ENCODE data around the gene KRT80.

Gene KRT80

GRCh38 chr12:52234223-52234810 is 42.5 kb upstream of the KRT80 start:
- Histone ChIP-seq H3K9me3 (ENCODE audit: control insufficient read depth in 2 of 2, low read length in 2 of 2) (no peaks in the 10 kb centered on the region), H3K4me3 (ENCODE audit: low read length in 2 of 2) (no peak overlapping the region), H3K36me3 (ENCODE audit: control insufficient read depth in 2 of 2, insufficient read depth in 2 of 2, low read length in 2 of 2) (no peaks in the 10 kb centered on the region), H3K27ac (ENCODE audit: low read length) (no peak overlapping the region), H3K4me1 (ENCODE audit: control insufficient read depth, insufficient read depth, low read length) (peaks cover 7% of the 10 kb centered on the region), H3K9ac (ENCODE audit: low read length in 2 of 2) (no peak overlapping the region), H3K27me3 (ENCODE audit: control insufficient read depth in 1 of 2, insufficient read depth in 2 of 2, low read length in 2 of 2) (peaks cover 26 to 38% of the 10 kb centered on the region in 2 donors)

GRCh38 chr12:52233462-52234207 is 41.8 kb upstream of the KRT80 start:
- Histone ChIP-seq H3K4me1 (ENCODE audit: control insufficient read depth, insufficient read depth, low read length) (peaks cover 7% of the 10 kb centered on the region), H3K36me3 (ENCODE audit: control insufficient read depth in 2 of 2, insufficient read depth in 2 of 2, low read length in 2 of 2) (no peaks in the 10 kb centered on the region), H3K9ac (ENCODE audit: low read length in 2 of 2) (no peak overlapping the region), H3K27ac (ENCODE audit: low read length) (no peak overlapping the region), H3K9me3 (ENCODE audit: control insufficient read depth in 2 of 2, low read length in 2 of 2) (no peaks in the 10 kb centered on the region), H3K4me3 (ENCODE audit: low read length in 2 of 2) (no peak overlapping the region), H3K27me3 (ENCODE audit: control insufficient read depth in 1 of 2, insufficient read depth in 2 of 2, low read length in 2 of 2) (peaks cover 29 to 40% of the 10 kb centered on the region in 2 donors)

- H3K9ac ChIP-seq (ENCODE audit: low read length in 2 of 2), result no peak within 1 kb of the TSS
- no peaks in the 10 kb centered on the region for H3K9me3 ChIP-seq (ENCODE audit: control insufficient read depth in 2 of 2, low read length in 2 of 2)
- no peaks in the 10 kb centered on the region for H3K36me3 ChIP-seq (ENCODE audit: control insufficient read depth in 2 of 2, insufficient read depth in 2 of 2, low read length in 2 of 2)
- no peak within 1 kb of the TSS for H3K27ac ChIP-seq (ENCODE audit: low read length)
- H3K4me3 ChIP-seq (ENCODE audit: low read length in 2 of 2), result no peak within 1 kb of the TSS
- peaks cover 27 to 40% of the 10 kb centered on the region in 2 donors for H3K27me3 ChIP-seq (ENCODE audit: control insufficient read depth in 1 of 2, insufficient read depth in 2 of 2, low read length in 2 of 2)
- peaks cover 7% of the 10 kb centered on the region for H3K4me1 ChIP-seq (ENCODE audit: control insufficient read depth, insufficient read depth, low read length)
Observed at GRCh38 chr12:52232674-52233461, 41.1 kb upstream of the KRT80 start, which contains the start of gene KRT7. KRT7 (plus strand) TSS chr12:52233243; CDS start chr12:52233297, 54 bp downstream.

DNA sequence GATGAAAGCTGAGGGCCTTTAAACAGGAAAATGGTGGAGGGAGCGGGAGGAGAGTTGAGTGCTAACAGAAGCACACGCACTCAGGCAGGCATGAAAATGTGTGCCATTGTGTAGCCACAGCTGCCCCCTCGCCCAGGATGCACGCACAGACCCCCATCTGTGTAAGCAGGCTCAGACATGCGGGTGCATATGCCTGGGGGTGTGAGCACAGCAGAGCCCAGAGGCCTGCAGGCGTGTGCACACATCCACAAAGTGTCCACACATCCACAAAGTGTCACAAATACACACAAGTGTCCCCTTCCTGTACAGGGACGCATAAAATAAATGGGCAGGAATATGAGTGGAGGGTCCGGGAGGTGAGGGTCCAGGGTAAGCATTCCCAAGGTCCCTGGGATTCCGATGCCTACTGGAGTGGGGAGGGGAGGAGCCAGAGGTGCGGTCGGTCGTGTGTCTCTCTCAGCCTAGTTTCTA is 40.4 kb upstream of the KRT80 start:
- Histone ChIP-seq H3K27me3 (ENCODE audit: control insufficient read depth in 1 of 2, insufficient read depth in 2 of 2, low read length in 2 of 2) (peaks cover 27 to 40% of the 10 kb centered on the region in 2 donors), H3K36me3 (ENCODE audit: control insufficient read depth in 2 of 2, insufficient read depth in 2 of 2, low read length in 2 of 2) (no peaks in the 10 kb centered on the region), H3K4me1 (ENCODE audit: control insufficient read depth, insufficient read depth, low read length) (peaks cover 7% of the 10 kb centered on the region), H3K27ac (ENCODE audit: low read length) (no peak overlapping the region), H3K9ac (ENCODE audit: low read length in 2 of 2) (no peak overlapping the region), H3K9me3 (ENCODE audit: control insufficient read depth in 2 of 2, low read length in 2 of 2) (no peaks in the 10 kb centered on the region), H3K4me3 (ENCODE audit: low read length in 2 of 2) (no peak overlapping the region)

GRCh38 chr12:52231305-52232202 is 39.7 kb upstream of the KRT80 start:
- H3K4me1 ChIP-seq (ENCODE audit: control insufficient read depth, insufficient read depth, low read length), result peaks cover 7% of the 10 kb centered on the region
- H3K27ac ChIP-seq (ENCODE audit: low read length), result no peak overlapping the region
- no peak overlapping the region for H3K9ac ChIP-seq (ENCODE audit: low read length in 2 of 2)
- no peaks in the 10 kb centered on the region for H3K36me3 ChIP-seq (ENCODE audit: control insufficient read depth in 2 of 2, insufficient read depth in 2 of 2, low read length in 2 of 2)
- H3K4me3 ChIP-seq (ENCODE audit: low read length in 2 of 2), result no peak overlapping the region
- H3K27me3 ChIP-seq (ENCODE audit: control insufficient read depth in 1 of 2, insufficient read depth in 2 of 2, low read length in 2 of 2), result peaks cover 27 to 40% of the 10 kb centered on the region in 2 donors
- no peaks in the 10 kb centered on the region for H3K9me3 ChIP-seq (ENCODE audit: control insufficient read depth in 2 of 2, low read length in 2 of 2)

GRCh38 chr12:52230364-52231281 is 38.8 kb upstream of the KRT80 start:
- Histone ChIP-seq H3K9me3 (ENCODE audit: control insufficient read depth in 2 of 2, low read length in 2 of 2) (no peaks in the 10 kb centered on the region), H3K27me3 (ENCODE audit: control insufficient read depth in 1 of 2, insufficient read depth in 2 of 2, low read length in 2 of 2) (peaks cover 27 to 40% of the 10 kb centered on the region in 2 donors), H3K4me1 (ENCODE audit: control insufficient read depth, insufficient read depth, low read length) (peaks cover 7% of the 10 kb centered on the region), H3K36me3 (ENCODE audit: control insufficient read depth in 2 of 2, insufficient read depth in 2 of 2, low read length in 2 of 2) (no peaks in the 10 kb centered on the region), H3K4me3 (ENCODE audit: low read length in 2 of 2) (no peak overlapping the region), H3K9ac (ENCODE audit: low read length in 2 of 2) (no peak overlapping the region), H3K27ac (ENCODE audit: low read length) (no peak overlapping the region)

- H3K4me3 ChIP-seq (ENCODE audit: low read length in 2 of 2), result no peak overlapping the region
- no peak overlapping the region for H3K27ac ChIP-seq (ENCODE audit: low read length)
- H3K9me3 ChIP-seq (ENCODE audit: control insufficient read depth in 2 of 2, low read length in 2 of 2), result no peaks in the 10 kb centered on the region
- peaks cover 27 to 40% of the 10 kb centered on the region in 2 donors for H3K27me3 ChIP-seq (ENCODE audit: control insufficient read depth in 1 of 2, insufficient read depth in 2 of 2, low read length in 2 of 2)
- no peaks in the 10 kb centered on the region for H3K36me3 ChIP-seq (ENCODE audit: control insufficient read depth in 2 of 2, insufficient read depth in 2 of 2, low read length in 2 of 2)
- no peak overlapping the region for H3K9ac ChIP-seq (ENCODE audit: low read length in 2 of 2)
- peaks cover 7% of the 10 kb centered on the region for H3K4me1 ChIP-seq (ENCODE audit: control insufficient read depth, insufficient read depth, low read length)
Observed at GRCh38 chr12:52229836-52230343, 38.1 kb upstream of the KRT80 start.

DNA sequence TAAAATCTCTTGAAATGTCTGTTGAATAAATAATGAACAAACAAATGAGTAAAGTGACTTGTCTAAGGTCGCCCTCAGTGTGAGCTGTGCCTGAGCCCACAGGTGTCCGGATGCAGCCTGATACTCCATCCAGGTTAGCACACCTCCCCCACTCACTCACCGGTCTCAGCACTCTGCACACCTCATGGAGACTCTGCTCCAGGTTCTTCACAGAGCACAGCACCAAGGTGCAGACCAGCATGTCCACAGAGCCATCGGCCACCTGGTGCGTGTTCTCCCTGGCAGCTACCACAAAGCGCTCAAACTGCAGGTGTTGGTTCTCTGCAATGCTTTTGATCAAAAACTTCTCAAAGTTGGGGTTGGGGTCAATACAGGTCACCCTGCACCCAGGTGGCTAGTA is 37.1 kb upstream of the KRT80 start:
- Histone ChIP-seq H3K4me1 (ENCODE audit: control insufficient read depth, insufficient read depth, low read length) (peaks cover 7% of the 10 kb centered on the region), H3K9me3 (ENCODE audit: control insufficient read depth in 2 of 2, low read length in 2 of 2) (peaks cover 0 to 2% of the 10 kb centered on the region in 2 donors), H3K36me3 (ENCODE audit: control insufficient read depth in 2 of 2, insufficient read depth in 2 of 2, low read length in 2 of 2) (no peaks in the 10 kb centered on the region), H3K27me3 (ENCODE audit: control insufficient read depth in 1 of 2, insufficient read depth in 2 of 2, low read length in 2 of 2) (peaks cover 27 to 40% of the 10 kb centered on the region in 2 donors), H3K9ac (ENCODE audit: low read length in 2 of 2) (no peak overlapping the region), H3K27ac (ENCODE audit: low read length) (no peak overlapping the region), H3K4me3 (ENCODE audit: low read length in 2 of 2) (no peak overlapping the region)

GRCh38 chr12:52228366-52228765 is 36.6 kb upstream of the KRT80 start:
- Histone ChIP-seq H3K36me3 (ENCODE audit: control insufficient read depth in 2 of 2, insufficient read depth in 2 of 2, low read length in 2 of 2) (no peaks in the 10 kb centered on the region), H3K27ac (ENCODE audit: low read length) (no peak overlapping the region), H3K27me3 (ENCODE audit: control insufficient read depth in 1 of 2, insufficient read depth in 2 of 2, low read length in 2 of 2) (peaks cover 24 to 35% of the 10 kb centered on the region in 2 donors), H3K9me3 (ENCODE audit: control insufficient read depth in 2 of 2, low read length in 2 of 2) (peaks cover 0 to 2% of the 10 kb centered on the region in 2 donors), H3K4me3 (ENCODE audit: low read length in 2 of 2) (no peak overlapping the region), H3K4me1 (ENCODE audit: control insufficient read depth, insufficient read depth, low read length) (peaks cover 7% of the 10 kb centered on the region), H3K9ac (ENCODE audit: low read length in 2 of 2) (no peak overlapping the region)

All from stomach smooth muscle (tissue), 2 donors.